DND-41 (cell line): ENCODE data around the gene EPS15.

Experiments
- ATAC-seq: fragments of 200-7000 bp; cut with Tn5 transposase; 3 replicates; pipeline ENCODE4 v1.9.1; 2021; ENCODE audit warnings: low read depth; ENCODE audit not compliant: insufficient read depth
- DNase-seq: peaks from one replicate; pipeline ENCODE4 v3.0.0-alpha.2; 2020
- H2AFZ ChIP-seq: 2 replicates; pipeline ENCODE4 v1.6.0; 2012; ENCODE audit warnings: low read depth, low read length
- H3K27ac ChIP-seq: 2 replicates; pipeline ENCODE4 v1.5.1; 2012; ENCODE audit warnings: low read length, inconsistent platforms
- H3K27me3 ChIP-seq: fragments of 200-600 bp; sonication (generic); 2 replicates; pipeline ENCODE4 v1.6.0; 2012; ENCODE audit warnings: low read length, mild to moderate bottlenecking, inconsistent platforms; ENCODE audit not compliant: insufficient read depth, poor library complexity
- H3K36me3 ChIP-seq: 2 replicates; pipeline ENCODE4 v1.5.1; 2012; ENCODE audit warnings: low read length, inconsistent platforms; ENCODE audit not compliant: insufficient read depth
- H3K4me1 ChIP-seq: 2 replicates; pipeline ENCODE4 v1.5.1; 2012; ENCODE audit warnings: mild to moderate bottlenecking, low read length; ENCODE audit not compliant: insufficient read depth
- H3K4me2 ChIP-seq: 2 replicates; pipeline ENCODE4 v1.6.0; 2012; ENCODE audit warnings: mild to moderate bottlenecking, moderate library complexity, low read length, inconsistent platforms; ENCODE audit not compliant: insufficient read depth
- H3K4me3 ChIP-seq, 2 experiments: fragments of 200-600 bp in 1 of 2; shearing (Covaris generic) in 1 of 2; 2 replicates each; pipeline ENCODE4 v1.5.1; 2012 to 2016; ENCODE audit warnings: inconsistent platforms in 2 of 2, low read length in 2 of 2, mild to moderate bottlenecking in 2 of 2, low read depth in 1 of 2, moderate library complexity in 1 of 2
- H3K79me2 ChIP-seq: 2 replicates; pipeline ENCODE4 v1.6.0; 2012; ENCODE audit warnings: low read length, inconsistent platforms; ENCODE audit not compliant: insufficient read depth
- H3K9ac ChIP-seq: 2 replicates; pipeline ENCODE4 v1.6.0; 2012; ENCODE audit warnings: low read depth, mild to moderate bottlenecking, inconsistent platforms, low read length, moderate library complexity
- H3K9me3 ChIP-seq: 2 replicates; pipeline ENCODE4 v1.5.1; 2012; ENCODE audit warnings: low read length, moderate library complexity, mild to moderate bottlenecking, inconsistent platforms; ENCODE audit not compliant: insufficient read depth, severe bottlenecking
- H4K20me1 ChIP-seq: 2 replicates; pipeline ENCODE4 v1.6.0; 2012; ENCODE audit warnings: low read length; ENCODE audit not compliant: insufficient read depth
- EZH2 ChIP-seq: IDR thresholded peaks from 3 replicates; pipeline ENCODE4 v1.6.1; 2012; ENCODE audit warnings: borderline replicate concordance, low read depth, mild to moderate bottlenecking, moderate library complexity, low read length, inconsistent platforms; ENCODE audit not compliant: severe bottlenecking
- TF ChIP-seq, protein P1 (sequence below): IDR thresholded peaks from 2 replicates; pipeline ENCODE4 v1.5.1; 2012; ENCODE audit warnings: borderline replicate concordance, low read length, moderate library complexity, mild to moderate bottlenecking; ENCODE audit not compliant: poor library complexity, severe bottlenecking; ENCODE audit errors: extremely low read depth

Gene EPS15

DNA sequence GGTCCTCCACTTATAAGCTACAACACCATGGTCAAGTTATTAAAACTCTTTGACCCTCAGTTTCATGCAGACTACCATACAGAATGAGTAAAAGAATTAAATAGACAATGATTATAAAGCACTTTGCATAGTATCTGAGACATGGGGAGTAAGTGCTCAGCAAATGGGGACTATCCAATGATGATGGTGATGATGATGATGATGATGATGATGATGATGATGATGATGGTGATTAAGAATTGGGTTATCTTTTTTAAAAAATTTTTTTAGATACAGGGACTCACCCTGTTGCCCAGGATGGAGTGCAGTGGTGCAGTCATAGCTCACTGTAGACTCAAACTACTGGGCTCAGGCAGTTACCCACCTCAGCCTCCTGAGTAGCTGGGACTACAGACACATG, 8.1 kb upstream of the EPS15 start:
- no peak for ATAC-seq
- Histone ChIP-seq H3K9ac (no peak overlapping the region), H3K9me3 (no peaks in the 10 kb centered on the region), H3K4me1 (no peaks in the 10 kb centered on the region), H3K27me3 (no peaks in the 10 kb centered on the region), H3K4me3 (no peak overlapping the region), H2AFZ (no peak overlapping the region), H3K36me3 (no peaks in the 10 kb centered on the region), H3K4me2 (no peak overlapping the region), H4K20me1 (no peaks in the 10 kb centered on the region), H3K27ac (no peak overlapping the region), H3K79me2 (no peaks in the 10 kb centered on the region)
- DNase-seq = no peak
- TF ChIP-seq EZH2 = no peak
- TF ChIP-seq, protein P1, sequence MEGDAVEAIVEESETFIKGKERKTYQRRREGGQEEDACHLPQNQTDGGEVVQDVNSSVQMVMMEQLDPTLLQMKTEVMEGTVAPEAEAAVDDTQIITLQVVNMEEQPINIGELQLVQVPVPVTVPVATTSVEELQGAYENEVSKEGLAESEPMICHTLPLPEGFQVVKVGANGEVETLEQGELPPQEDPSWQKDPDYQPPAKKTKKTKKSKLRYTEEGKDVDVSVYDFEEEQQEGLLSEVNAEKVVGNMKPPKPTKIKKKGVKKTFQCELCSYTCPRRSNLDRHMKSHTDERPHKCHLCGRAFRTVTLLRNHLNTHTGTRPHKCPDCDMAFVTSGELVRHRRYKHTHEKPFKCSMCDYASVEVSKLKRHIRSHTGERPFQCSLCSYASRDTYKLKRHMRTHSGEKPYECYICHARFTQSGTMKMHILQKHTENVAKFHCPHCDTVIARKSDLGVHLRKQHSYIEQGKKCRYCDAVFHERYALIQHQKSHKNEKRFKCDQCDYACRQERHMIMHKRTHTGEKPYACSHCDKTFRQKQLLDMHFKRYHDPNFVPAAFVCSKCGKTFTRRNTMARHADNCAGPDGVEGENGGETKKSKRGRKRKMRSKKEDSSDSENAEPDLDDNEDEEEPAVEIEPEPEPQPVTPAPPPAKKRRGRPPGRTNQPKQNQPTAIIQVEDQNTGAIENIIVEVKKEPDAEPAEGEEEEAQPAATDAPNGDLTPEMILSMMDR = no peak

DNA sequence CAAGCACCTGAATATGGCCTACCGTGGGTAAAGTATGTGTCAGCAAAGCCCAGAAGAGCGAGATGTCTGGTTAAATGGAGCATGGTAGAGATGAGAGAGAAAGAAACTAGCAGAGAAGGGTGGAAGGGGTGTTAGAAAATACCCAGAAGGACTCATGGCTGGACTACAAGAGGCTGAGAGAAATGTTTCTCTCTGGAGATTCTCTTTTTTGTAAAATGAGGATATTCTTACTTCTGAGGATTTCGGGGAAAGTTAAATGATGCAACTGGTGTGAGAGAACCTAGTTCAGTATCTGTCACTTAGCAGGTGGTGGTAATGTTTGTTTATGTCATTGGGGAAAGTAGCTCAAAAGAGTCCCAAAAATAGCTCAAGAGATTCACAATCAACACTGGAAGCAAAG, 7.2 kb upstream of the EPS15 start:
- H3K27ac ChIP-seq = no peak overlapping the region
- H3K4me2 ChIP-seq = no peak overlapping the region
- H3K9ac ChIP-seq = no peak overlapping the region
- H3K9me3 ChIP-seq = no peaks in the 10 kb centered on the region
- H3K4me1 ChIP-seq = no peaks in the 10 kb centered on the region
- ATAC-seq (no peak), DNase-seq (no peak)
- no peaks in the 10 kb centered on the region for H4K20me1 ChIP-seq
- TF ChIP-seq, protein P1 = no peak
- TF ChIP-seq EZH2 = no peak
- no peaks in the 10 kb centered on the region for H3K36me3 ChIP-seq
- no peaks in the 10 kb centered on the region for H3K79me2 ChIP-seq
- H3K4me3 ChIP-seq = no peak overlapping the region
- no peaks in the 10 kb centered on the region for H3K27me3 ChIP-seq
- H2AFZ ChIP-seq = no peak overlapping the region

DNA sequence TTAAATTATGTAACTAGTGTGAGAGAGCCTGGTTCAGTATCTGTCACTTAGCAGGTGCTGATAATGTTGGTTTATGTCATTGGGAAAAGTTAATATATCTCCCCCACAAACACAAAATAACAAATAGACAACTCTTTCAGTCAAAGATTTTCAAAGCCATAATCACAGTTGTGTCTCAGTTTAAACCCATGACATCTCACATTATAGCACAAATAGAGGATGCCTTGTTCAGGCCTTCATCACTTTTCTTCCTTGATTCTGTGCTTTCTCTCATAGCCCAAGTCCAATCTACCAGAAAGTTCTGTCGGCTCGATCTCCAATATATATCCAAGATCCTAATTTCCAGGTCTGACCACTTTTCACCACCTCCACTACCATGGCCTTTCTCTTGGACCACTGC, 6.2 kb upstream of the EPS15 start:
- DNase-seq (no peak), ATAC-seq (no peak)
- Histone ChIP-seq H3K9me3 (no peaks in the 10 kb centered on the region), H3K27ac (no peak overlapping the region), H4K20me1 (no peaks in the 10 kb centered on the region), H3K4me3 (no peak overlapping the region), H3K9ac (no peak overlapping the region), H3K4me1 (no peaks in the 10 kb centered on the region), H3K4me2 (no peak overlapping the region), H3K79me2 (no peaks in the 10 kb centered on the region), H3K27me3 (no peaks in the 10 kb centered on the region), H3K36me3 (no peaks in the 10 kb centered on the region), H2AFZ (no peak overlapping the region)
- TF ChIP-seq, protein P1 = no peak
- no peak for TF ChIP-seq EZH2

DNA sequence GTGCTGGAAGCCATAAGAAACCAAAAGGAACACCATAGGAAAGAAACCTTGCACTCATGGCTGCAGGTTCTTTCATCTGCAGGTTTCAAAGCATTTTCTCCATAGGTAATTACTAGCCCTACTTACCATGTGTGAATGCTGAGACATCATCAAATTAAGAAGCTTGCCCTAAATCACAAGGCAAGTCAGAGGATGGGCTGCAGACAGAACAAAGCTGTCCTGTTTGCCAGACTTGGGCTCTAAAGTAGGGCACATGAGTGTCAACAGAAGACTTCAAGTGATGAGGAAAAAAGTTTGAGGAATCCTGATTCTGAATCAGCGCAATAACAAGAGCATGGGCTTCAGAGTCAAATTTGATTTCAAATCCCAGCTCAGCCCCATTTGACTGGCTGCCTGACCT, 5.8 kb upstream of the EPS15 start:
- peaks cover under 1% of the 10 kb centered on the region for H3K27me3 ChIP-seq
- no peak overlapping the region for H3K27ac ChIP-seq
- no peak overlapping the region for H3K9ac ChIP-seq
- no peaks in the 10 kb centered on the region for H3K4me1 ChIP-seq
- H3K4me3 ChIP-seq = no peak overlapping the region
- H2AFZ ChIP-seq = no peak overlapping the region
- H3K4me2 ChIP-seq = no peak overlapping the region
- TF ChIP-seq, protein P1 = no peak
- no peak for TF ChIP-seq EZH2
- no peak for DNase-seq
- no peaks in the 10 kb centered on the region for H4K20me1 ChIP-seq
- no peak for ATAC-seq
- H3K36me3 ChIP-seq = no peaks in the 10 kb centered on the region
- H3K79me2 ChIP-seq = no peaks in the 10 kb centered on the region
- H3K9me3 ChIP-seq = no peaks in the 10 kb centered on the region
